Heart left ventricle (tissue), 16 donors: ENCODE measurements around the gene TGFBR3. TPM values are rescaled to one million over a fixed set of nuclear protein-coding genes. Genes with fewer than 3 reads are reported as not detected.

Experiments
- ATAC-seq, 4 donors: fragments of 200-7000 bp; cut with Tn5 transposase; one replicate each; pipeline ENCODE4 v1.9.1; 2020 to 2022; ENCODE audit warnings: moderate library complexity in 4 of 4, mild to moderate bottlenecking in 3 of 4, moderate number of reproducible peaks in 1 of 4
- DNase-seq, 5 donors: peaks; one replicate each; pipeline ENCODE4 v3.0.0-alpha.2; 2020
- H3K27ac ChIP-seq, 12 donors: fragments of 200-600 bp; sonication (generic) in 4 of 12; one replicate each; pipeline versions ENCODE4 v1.5.0 to v1.8.0; 2016 to 2022; ENCODE audit warnings: mild to moderate bottlenecking in 2 of 12
- H3K27me3 ChIP-seq, 9 donors: fragments of 200-600 bp; sonication (generic) in 2 of 9; one replicate each; pipeline versions ENCODE4 v1.5.1 to v1.8.0; 2016 to 2022; ENCODE audit warnings: mild to moderate bottlenecking in 3 of 9
- H3K36me3 ChIP-seq, 9 donors: fragments of 200-600 bp; sonication (generic) in 2 of 9; one replicate each; pipeline versions ENCODE4 v1.5.0 to v1.8.0; 2018 to 2022; ENCODE audit warnings: mild to moderate bottlenecking in 2 of 9
- H3K4me1 ChIP-seq, 12 donors: fragments of 200-600 bp; sonication (generic) in 4 of 12; one replicate each; pipeline versions ENCODE4 v1.5.0 to v1.8.0; 2016 to 2022; ENCODE audit warnings: mild to moderate bottlenecking in 3 of 12
- H3K4me3 ChIP-seq, 12 donors: fragments of 200-600 bp; sonication (generic) in 4 of 12; one replicate each; pipeline versions ENCODE4 v1.5.0 to v1.8.0; 2017 to 2022; ENCODE audit warnings: mild to moderate bottlenecking in 9 of 12, moderate library complexity in 4 of 12
- H3K9me3 ChIP-seq, 12 donors: fragments of 200-600 bp; sonication (generic) in 4 of 12; one replicate each; pipeline versions ENCODE4 v1.5.0 to v1.8.0; 2016 to 2022; ENCODE audit warnings: mild to moderate bottlenecking in 1 of 12
- POLR2A ChIP-seq, 2 donors: fragments of 450-650 bp; IDR thresholded peaks; one replicate each; pipeline ENCODE4 v1.6.1; 2017; ENCODE audit warnings: antibody characterized with exemption in 2 of 2, mild to moderate bottlenecking in 2 of 2, moderate library complexity in 2 of 2
- WGBS, 4 donors: extraction: QIAGEN DNeasy Blood & Tissue Kit in 2 of 4; methylation state at CpG; one replicate each; pipeline versions ENCODE4 v1.1.5 to v1.1.7; 2013 to 2018; 5-methylcytosine and 5-hydroxymethylcytosine counted together
- intact Hi-C, 10 donors: fragments of 100-400 bp; cut with DNase I; formaldehyde crosslinking; loops; one replicate each; pipeline versions ENCODE4 v1.11.1 to v1.14.2; 2022
- polyA plus RNA-seq, 2 donors: library from polyadenylated mRNA; stranded (reverse); fragments of 200-250 nt; gene quantifications; one replicate each; pipeline ENCODE4 v1.2.3, GENCODE V29; 2013
- total RNA-seq, 9 donors: library from RNA; depleted of rRNA in 2 of 9; stranded (reverse); fragments of >200 nt in 2 of 9; fragmentation: NEBNext Ultra II Directional in 3 of 9; extraction: Animal tissue kit (Norgen Biotek cat#: 25700) in 3 of 9; gene quantifications; one replicate each; pipeline versions ENCODE4 v1.1.0 to v1.2.4, GENCODE V29; 2016 to 2023
- TF ChIP-seq, protein P1 (sequence below), 12 donors: fragments of 200-600 bp; sonication (generic) in 4 of 12; IDR thresholded peaks; one replicate each; pipeline versions ENCODE4 v1.5.0 to v1.8.0; 2018 to 2022; ENCODE audit warnings: antibody characterized with exemption in 12 of 12, mild to moderate bottlenecking in 5 of 12
- donor health status: ischemic (EF 13 %, LVEDD 7.1; RV severe dilation, severe dysfunction).
- donor health status: healthy with polysubstance abuse.
- donor health status: DM: no; HTN: yes; CAD: no.
- donor health status: DM: no; HTN: no; CAD: no.
- donor health status: ischemic (EF 25% LVEDD 6.9; RV normal size, moderate dysfunction).
- donor health status: ischemic (EF 25% LVEDD 5.7; RV mildly dilated, moderate dysfunction).
- donor health status: healthy.
- donor health status: DM: yes; HTN: yes; CAD: no.
- donor health status: ischemic (EF 35%, LVEDD 5.7; RV mildly dilated, moderate dysfunction).
- donor health status: nonischemic (EF 11% LVEDD 7.7; RV severe dilation, severe dysfunction).
- donor health status: DM: yes; HTN: yes; CAD: no.
- donor health status: PGD.
- donor health status: ischemic (EF 29% LVEDD 5.4; RV normal size, mild dysfunction).
- donor health status: nonischemic (EF 23%, LVEDD 6.1; RV moderate dilation, normal function).

Gene TGFBR3
- total and polyA plus RNA-seq, 11 donors, result 6.9 to 51.8 (median 22.7) TPM

DNA sequence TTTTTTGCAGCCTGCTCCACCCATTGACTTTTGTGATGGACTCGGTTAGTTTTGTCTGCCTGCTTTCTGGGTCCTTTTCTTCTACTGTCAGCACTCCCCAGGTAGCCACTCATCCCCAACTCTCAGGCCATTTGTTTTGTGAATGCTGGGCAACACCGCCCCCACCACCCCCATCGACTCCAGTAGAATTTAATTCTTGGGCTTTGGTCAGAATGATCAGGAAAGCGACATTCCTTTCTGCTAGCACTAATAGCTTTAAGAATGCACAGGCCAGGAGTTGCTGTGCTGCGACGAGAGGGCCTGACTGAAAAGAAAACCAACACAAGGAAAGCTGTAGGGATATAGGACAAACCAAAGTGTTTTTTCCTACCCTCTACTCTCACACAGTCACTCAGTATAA, 240.9 kb downstream of the TGFBR3 start:
- H3K27ac ChIP-seq, result no peak overlapping the region
- peaks cover 0 to 8% (median 0%) of the 10 kb centered on the region in 12 donors for H3K9me3 ChIP-seq
- TF ChIP-seq, protein P1, sequence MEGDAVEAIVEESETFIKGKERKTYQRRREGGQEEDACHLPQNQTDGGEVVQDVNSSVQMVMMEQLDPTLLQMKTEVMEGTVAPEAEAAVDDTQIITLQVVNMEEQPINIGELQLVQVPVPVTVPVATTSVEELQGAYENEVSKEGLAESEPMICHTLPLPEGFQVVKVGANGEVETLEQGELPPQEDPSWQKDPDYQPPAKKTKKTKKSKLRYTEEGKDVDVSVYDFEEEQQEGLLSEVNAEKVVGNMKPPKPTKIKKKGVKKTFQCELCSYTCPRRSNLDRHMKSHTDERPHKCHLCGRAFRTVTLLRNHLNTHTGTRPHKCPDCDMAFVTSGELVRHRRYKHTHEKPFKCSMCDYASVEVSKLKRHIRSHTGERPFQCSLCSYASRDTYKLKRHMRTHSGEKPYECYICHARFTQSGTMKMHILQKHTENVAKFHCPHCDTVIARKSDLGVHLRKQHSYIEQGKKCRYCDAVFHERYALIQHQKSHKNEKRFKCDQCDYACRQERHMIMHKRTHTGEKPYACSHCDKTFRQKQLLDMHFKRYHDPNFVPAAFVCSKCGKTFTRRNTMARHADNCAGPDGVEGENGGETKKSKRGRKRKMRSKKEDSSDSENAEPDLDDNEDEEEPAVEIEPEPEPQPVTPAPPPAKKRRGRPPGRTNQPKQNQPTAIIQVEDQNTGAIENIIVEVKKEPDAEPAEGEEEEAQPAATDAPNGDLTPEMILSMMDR (IDR thresholded peaks at IDR 0.05), result no peak
- no peak for TF ChIP-seq POLR2A (IDR thresholded peaks at IDR 0.05)
- no peak for DNase-seq
- peaks cover 0 to 1% (median 0%) of the 10 kb centered on the region in 12 donors for H3K4me1 ChIP-seq
- no peak overlapping the region for H3K4me3 ChIP-seq
- WGBS, 4 donors, result 81 to 85% (median 85%) methylated on average over 6 of the region's 6 CpGs
- no peaks in the 10 kb centered on the region for H3K36me3 ChIP-seq
- H3K27me3 ChIP-seq, result no peaks in the 10 kb centered on the region
- no peak for ATAC-seq
- intact Hi-C loops, result no loop called here

DNA sequence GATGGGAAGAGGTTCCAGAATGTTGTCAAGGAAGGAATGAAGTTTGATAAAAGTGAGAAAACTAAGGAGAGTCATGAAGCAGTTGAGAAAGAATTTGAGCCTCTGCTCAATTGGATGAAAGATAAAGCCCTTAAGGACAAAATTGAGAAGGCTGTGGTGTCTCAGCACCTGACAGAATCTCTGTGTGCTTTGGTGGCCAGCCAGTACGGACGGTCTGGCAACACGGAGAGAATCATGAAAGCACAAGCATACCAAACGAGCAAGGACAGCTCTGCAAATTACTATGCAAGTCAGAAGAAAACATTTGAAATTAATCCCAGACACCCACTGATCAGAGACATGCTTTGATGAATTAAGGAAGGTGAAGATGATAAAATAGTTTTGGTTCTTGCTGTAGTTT, 242.5 kb downstream of the TGFBR3 start:
- intact Hi-C loops, result no loop called here
- DNase-seq (no peak), ATAC-seq (no peak)
- Histone ChIP-seq H3K9me3 (peaks cover 0 to 10% (median 0%) of the 10 kb centered on the region in 12 donors), H3K27me3 (no peaks in the 10 kb centered on the region), H3K36me3 (no peaks in the 10 kb centered on the region), H3K27ac (no peak overlapping the region), H3K4me1 (no peaks in the 10 kb centered on the region), H3K4me3 (no peak overlapping the region)
- 77 to 85% (median 82%) methylated on average over 4 of the region's 4 CpGs for WGBS, 4 donors
- TF ChIP-seq POLR2A (IDR thresholded peaks at IDR 0.05), result no peak
- TF ChIP-seq, protein P1 (IDR thresholded peaks at IDR 0.05), result no peak

- no peak overlapping the region for H3K27ac ChIP-seq
- H3K36me3 ChIP-seq, result no peaks in the 10 kb centered on the region
- no peak overlapping the region for H3K4me3 ChIP-seq
- H3K4me1 ChIP-seq, result no peaks in the 10 kb centered on the region
- WGBS, 4 donors, result 88 to 97% (median 93%) methylated on average over 4 of the region's 4 CpGs
- TF ChIP-seq, protein P1 (IDR thresholded peaks at IDR 0.05), result no peak
- no peak for TF ChIP-seq POLR2A (IDR thresholded peaks at IDR 0.05)
- no peak for ATAC-seq
- H3K9me3 ChIP-seq, result peaks cover 0 to 10% (median 0%) of the 10 kb centered on the region in 12 donors
- intact Hi-C loops, result no loop called here
- H3K27me3 ChIP-seq, result no peaks in the 10 kb centered on the region
- no peak for DNase-seq
Measured at GRCh38 chr1:91640877-91641526, 244.9 kb downstream of the TGFBR3 start.

- no peaks in the 10 kb centered on the region for H3K27me3 ChIP-seq
- intact Hi-C loops, result no loop called here
- WGBS, 4 donors, result 50 to 68% (median 62%) methylated on average over 8 of the region's 8 CpGs
- peaks cover 0 to 10% (median 0%) of the 10 kb centered on the region in 12 donors for H3K9me3 ChIP-seq
- H3K4me3 ChIP-seq, result no peak overlapping the region
- ATAC-seq, result peak in 2 of 4 donors; percentile 57 to 60
- H3K4me1 ChIP-seq, result no peaks in the 10 kb centered on the region
- no peak overlapping the region for H3K27ac ChIP-seq
- no peak for DNase-seq
- H3K36me3 ChIP-seq, result no peaks in the 10 kb centered on the region
- no peak for TF ChIP-seq POLR2A (IDR thresholded peaks at IDR 0.05)
- TF ChIP-seq, protein P1 (IDR thresholded peaks at IDR 0.05), result no peak
Measured at GRCh38 chr1:91637539-91637994, 248.4 kb downstream of the TGFBR3 start.
